SJSA1 (cell line): ENCODE measurements around the gene CNTNAP2. TPM values are rescaled to one million over a fixed set of nuclear protein-coding genes. Genes with fewer than 3 reads are reported as not detected.

Source experiments
- DNase-seq, 2 experiments: peaks; one replicate each; pipeline ENCODE4 v3.0.0-alpha.2; 2015 to 2020; ENCODE audit warnings: low spot score in 2 of 2, low read depth in 1 of 2
- H3K27ac ChIP-seq: fragments of 250-450 bp; sonication (Bioruptor Pico); 2 replicates; pipeline ENCODE4 v1.5.1; 2020; ENCODE audit warnings: mild to moderate bottlenecking, moderate library complexity
- H3K27me3 ChIP-seq: fragments of 250-450 bp; sonication (Bioruptor Pico); replicated peaks from 2 replicates; pipeline ENCODE4 v1.5.1; 2020; ENCODE audit warnings: mild to moderate bottlenecking, moderate library complexity
- H3K36me3 ChIP-seq: fragments of 250-450 bp; sonication (Bioruptor Pico); 2 replicates; pipeline ENCODE4 v1.5.1; 2020; ENCODE audit warnings: mild to moderate bottlenecking
- H3K4me1 ChIP-seq: fragments of 250-450 bp; sonication (Bioruptor Pico); replicated peaks from 2 replicates; pipeline ENCODE4 v1.6.1; 2021; ENCODE audit warnings: mild to moderate bottlenecking
- H3K4me3 ChIP-seq: fragments of 250-450 bp; sonication (Bioruptor Pico); 2 replicates; pipeline ENCODE4 v1.5.1; 2020; ENCODE audit warnings: mild to moderate bottlenecking
- H3K9me3 ChIP-seq: fragments of 250-450 bp; sonication (Bioruptor Pico); replicated peaks from 2 replicates; pipeline ENCODE4 v1.5.1; 2020; ENCODE audit warnings: mild to moderate bottlenecking
- total RNA-seq: library from RNA; depleted of rRNA; stranded (reverse); fragments of >200 nt; shearing (Covaris generic); gene quantifications from 2 replicates; pipeline ENCODE4 v1.2.3, GENCODE V29; 2014

Gene CNTNAP2
- total RNA-seq, 1 experiment from 2014 or later, result 0.29 TPM

DNA sequence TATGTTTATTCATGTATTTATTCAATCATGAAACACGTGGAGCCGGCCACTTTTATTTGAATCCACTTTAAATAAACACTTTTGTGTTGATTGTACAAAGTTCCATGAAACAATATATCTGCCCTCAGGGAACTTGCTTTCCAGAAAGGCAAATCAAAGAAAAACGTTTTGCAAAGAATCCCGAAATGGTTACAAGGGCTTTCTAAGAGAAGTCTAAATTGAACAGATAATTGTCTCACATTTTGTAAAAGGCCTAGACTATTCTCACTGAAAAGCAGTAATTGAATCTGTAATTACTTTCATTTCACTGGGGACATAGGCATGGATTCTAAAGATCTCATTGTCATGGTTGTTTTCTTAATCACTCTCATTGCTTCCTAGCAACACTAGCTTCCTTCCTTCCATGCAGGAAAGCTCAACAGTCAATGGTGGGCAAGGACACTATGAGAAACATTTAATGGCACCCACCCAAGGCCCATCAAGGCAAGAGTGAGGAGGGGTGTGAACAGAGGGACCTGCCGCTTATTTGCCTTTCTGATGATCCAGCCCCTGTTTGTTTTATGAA, 1851.5 kb downstream of the CNTNAP2 start:
- Histone ChIP-seq H3K4me1 (no peaks in the 10 kb centered on the region), H3K27ac (no peak overlapping the region), H3K9me3 (no peaks in the 10 kb centered on the region), H3K4me3 (no peak overlapping the region), H3K36me3 (no peaks in the 10 kb centered on the region), H3K27me3 (no peaks in the 10 kb centered on the region)
- no peak for DNase-seq

DNA sequence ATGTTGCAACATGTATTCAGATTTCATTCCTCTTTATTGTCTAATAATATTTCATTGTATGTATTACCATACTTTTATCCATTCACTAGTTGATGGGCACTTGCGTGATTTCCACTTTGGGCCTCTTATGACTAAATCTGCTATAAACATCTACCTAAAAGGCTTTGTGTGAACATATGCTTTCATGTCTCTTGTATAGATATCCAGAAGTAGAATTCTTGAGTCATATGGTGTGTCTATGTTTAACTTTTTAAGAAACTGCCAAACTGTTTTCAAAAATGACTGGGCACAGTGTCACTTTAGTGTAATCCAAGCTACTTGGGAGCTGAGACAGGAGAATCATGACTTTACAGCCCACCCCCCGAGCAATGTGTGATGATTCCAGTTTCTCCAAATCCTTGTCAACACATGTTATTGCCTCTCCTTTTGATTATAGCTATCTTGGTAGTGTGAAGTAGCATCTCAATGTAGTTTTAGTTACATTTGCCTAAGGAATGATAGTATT, 1855.1 kb downstream of the CNTNAP2 start:
- Histone ChIP-seq H3K4me1 (no peaks in the 10 kb centered on the region), H3K4me3 (no peak overlapping the region), H3K27me3 (no peaks in the 10 kb centered on the region), H3K27ac (no peak overlapping the region), H3K36me3 (no peaks in the 10 kb centered on the region), H3K9me3 (no peaks in the 10 kb centered on the region)
- no peak for DNase-seq

DNA sequence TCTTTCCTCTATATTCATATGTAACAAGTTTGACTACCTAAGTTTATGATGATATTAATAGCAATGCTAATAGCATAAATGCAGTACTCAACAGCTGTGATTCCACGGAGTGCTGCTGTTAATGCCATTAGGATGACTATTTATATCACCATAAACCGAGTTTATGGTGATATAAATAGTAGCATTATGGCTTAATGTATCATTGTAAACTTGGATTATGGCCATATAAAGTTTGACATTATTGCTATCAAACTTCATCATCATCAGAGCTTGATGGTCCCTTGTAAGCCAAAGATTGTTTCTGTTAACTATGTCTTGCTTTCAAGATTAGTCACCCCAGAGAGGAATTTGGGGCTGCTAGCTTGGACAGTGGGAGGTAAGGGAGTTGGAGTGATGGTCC, 1861.6 kb downstream of the CNTNAP2 start:
- no peaks in the 10 kb centered on the region for H3K9me3 ChIP-seq
- H3K4me1 ChIP-seq, result no peaks in the 10 kb centered on the region
- H3K36me3 ChIP-seq, result no peaks in the 10 kb centered on the region
- H3K27me3 ChIP-seq, result no peaks in the 10 kb centered on the region
- no peak for DNase-seq
- no peak overlapping the region for H3K4me3 ChIP-seq
- no peak overlapping the region for H3K27ac ChIP-seq

DNA sequence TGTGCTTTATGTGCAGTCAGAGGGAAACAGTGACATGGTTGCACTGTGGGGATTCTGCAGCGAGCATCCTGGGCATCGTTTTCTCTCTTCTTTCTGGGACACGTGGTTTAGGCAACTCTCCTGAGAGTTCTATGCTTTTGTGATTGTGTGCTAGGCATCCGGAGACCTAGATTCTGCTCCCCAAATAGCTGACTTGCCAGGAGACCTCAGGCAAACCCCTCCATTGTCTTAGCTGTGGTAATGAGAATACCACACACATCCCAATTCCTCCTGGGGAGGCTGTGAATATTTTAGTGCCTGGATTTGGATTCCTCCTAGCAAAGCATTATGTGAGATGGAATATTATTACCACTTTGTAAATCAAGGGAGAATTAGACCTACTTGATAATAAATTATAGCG, 1862.0 kb downstream of the CNTNAP2 start:
- no peak for DNase-seq
- H3K27me3 ChIP-seq, result no peaks in the 10 kb centered on the region
- H3K36me3 ChIP-seq, result no peaks in the 10 kb centered on the region
- no peak overlapping the region for H3K27ac ChIP-seq
- no peaks in the 10 kb centered on the region for H3K4me1 ChIP-seq
- no peaks in the 10 kb centered on the region for H3K9me3 ChIP-seq
- H3K4me3 ChIP-seq, result no peak overlapping the region

DNA sequence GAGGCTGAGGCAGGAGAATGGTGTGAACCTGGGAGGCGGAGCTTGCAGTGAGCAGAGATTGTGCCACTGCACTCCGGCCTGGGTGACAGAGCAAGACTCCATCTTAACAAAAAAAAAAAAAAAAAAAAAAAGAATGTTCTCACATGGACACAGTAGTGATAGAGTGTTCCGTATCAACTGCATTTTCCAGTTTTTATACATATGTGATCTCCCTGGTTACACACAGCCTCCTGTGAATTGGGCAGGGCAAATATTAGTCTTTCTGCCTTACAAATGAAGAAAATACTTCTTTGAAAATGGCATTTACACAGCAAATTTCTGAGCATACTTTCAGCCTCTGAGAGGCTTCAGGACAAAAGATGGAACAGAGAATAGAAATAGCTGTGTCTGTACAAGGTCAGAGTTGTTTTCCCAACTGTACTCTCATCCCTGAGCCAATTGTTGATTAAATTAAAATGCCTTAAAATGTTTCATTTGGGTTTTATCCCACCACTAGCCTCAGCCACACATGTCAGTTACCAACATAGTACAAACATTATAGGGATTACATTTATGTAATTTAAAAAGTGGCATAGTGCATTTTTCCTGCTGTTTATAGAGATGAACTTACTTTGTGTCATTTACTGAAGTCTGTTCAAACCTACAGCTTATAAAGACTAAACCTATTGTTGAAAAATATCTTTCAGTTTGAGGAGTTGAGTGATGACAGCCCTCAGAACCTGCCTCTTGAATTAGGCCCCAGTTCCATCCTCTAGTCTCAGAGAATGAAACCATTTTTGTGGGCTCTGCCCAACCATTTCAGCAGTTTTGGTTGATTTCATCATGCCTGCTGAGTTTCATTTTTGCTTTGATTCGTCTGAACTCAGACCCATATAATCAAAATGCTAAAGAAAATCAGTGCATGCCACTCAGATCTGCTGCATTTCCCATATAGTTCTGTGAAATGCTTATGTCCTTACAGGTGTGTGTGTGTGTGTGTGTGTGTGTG, 1864.5 kb downstream of the CNTNAP2 start:
- H3K4me3 ChIP-seq, result no peak overlapping the region
- H3K27ac ChIP-seq, result no peak overlapping the region
- no peaks in the 10 kb centered on the region for H3K36me3 ChIP-seq
- no peaks in the 10 kb centered on the region for H3K4me1 ChIP-seq
- no peaks in the 10 kb centered on the region for H3K27me3 ChIP-seq
- no peaks in the 10 kb centered on the region for H3K9me3 ChIP-seq
- DNase-seq, result no peak

DNA sequence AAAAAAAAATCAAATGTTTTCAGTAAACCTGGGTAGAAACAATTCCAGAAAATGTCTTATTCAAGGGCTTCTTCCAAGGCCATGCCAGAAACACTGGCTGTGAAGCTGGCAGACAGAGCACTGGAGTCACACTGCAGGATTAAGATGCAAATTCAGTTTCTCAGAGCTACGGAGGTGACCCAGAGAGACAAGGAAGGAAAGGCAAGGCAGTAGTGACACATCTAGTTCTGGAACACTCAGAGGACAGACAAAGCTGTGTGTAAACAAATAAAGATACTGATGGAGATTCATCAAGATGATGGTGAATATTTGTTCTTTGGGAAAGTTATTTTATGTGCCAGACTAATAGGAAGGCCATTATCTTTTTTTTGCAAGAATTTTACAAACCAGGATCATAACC, 1865.7 kb downstream of the CNTNAP2 start:
- Histone ChIP-seq H3K9me3 (no peaks in the 10 kb centered on the region), H3K27me3 (no peaks in the 10 kb centered on the region), H3K4me1 (no peaks in the 10 kb centered on the region), H3K4me3 (no peak overlapping the region), H3K27ac (no peak overlapping the region), H3K36me3 (no peaks in the 10 kb centered on the region)
- DNase-seq, result no peak

DNA sequence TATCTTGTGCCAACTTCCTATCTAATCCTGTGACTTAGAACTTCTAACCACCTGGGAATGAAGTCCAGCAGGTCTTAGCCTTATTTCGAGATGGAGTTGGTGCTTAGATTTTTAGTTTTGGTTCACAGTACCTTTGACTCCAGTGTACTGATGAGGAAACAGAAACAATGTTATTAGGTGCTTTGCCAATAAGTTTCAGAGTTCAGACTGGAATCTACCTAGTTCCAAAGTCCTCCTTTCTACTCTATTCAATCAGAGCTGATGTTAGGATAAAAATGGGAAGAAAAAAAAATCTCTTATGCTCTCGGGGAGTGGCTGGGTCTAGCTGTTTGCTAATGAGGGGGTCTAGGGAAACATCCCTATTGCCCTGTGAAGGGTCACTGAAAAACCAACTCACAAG, 1867.7 kb downstream of the CNTNAP2 start:
- H3K4me1 ChIP-seq, result no peaks in the 10 kb centered on the region
- DNase-seq, result no peak
- H3K4me3 ChIP-seq, result no peak overlapping the region
- no peaks in the 10 kb centered on the region for H3K27me3 ChIP-seq
- H3K27ac ChIP-seq, result no peak overlapping the region
- no peaks in the 10 kb centered on the region for H3K36me3 ChIP-seq
- H3K9me3 ChIP-seq, result no peaks in the 10 kb centered on the region

DNA sequence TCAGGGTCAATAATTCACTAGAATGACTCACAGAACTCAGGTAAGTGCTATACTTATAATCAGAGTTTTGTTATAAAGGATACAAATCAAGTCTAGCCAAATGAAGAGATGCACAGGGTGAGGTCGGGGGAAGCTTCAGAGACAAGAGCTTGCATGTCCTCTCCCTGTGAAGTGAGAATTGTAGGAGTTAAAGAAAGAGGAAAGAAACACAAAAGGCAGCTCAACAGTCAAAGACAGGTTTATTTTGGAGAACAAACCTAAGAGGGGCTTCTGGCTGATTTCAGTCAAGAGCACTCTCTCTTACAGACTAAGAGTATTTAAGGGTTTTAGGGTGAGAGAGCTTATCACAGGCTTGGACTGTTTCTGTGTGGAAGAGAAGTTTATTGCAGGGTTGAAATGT, 1873.5 kb downstream of the CNTNAP2 start:
- no peaks in the 10 kb centered on the region; the same call in 1 of the 2 replicates for H3K9me3 ChIP-seq
- no peaks in the 10 kb centered on the region for H3K4me1 ChIP-seq
- no peak overlapping the region for H3K4me3 ChIP-seq
- no peak overlapping the region for H3K27ac ChIP-seq
- no peaks in the 10 kb centered on the region for H3K36me3 ChIP-seq
- DNase-seq, result no peak
- H3K27me3 ChIP-seq, result no peaks in the 10 kb centered on the region

DNA sequence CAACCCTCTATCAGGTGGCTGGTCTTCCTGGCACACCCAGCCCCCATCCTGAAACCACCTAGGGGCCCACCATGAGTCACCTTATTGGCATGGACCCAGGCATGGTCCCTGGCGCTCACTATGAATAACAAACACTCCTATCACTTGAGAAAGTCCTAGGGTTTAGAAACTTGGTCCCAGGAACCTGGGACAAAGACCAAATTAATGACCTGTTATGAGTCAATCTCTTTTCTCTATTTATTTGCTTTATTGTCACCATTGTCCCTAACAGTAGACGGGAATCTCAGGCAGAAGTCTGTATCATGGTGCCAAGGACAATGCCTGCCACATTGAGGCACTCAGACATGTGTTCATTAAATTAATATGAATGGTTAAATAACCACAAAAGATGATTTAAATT, 1874.3 kb downstream of the CNTNAP2 start:
- DNase-seq, result no peak
- Histone ChIP-seq H3K27ac (no peak overlapping the region), H3K36me3 (no peaks in the 10 kb centered on the region)

DNA sequence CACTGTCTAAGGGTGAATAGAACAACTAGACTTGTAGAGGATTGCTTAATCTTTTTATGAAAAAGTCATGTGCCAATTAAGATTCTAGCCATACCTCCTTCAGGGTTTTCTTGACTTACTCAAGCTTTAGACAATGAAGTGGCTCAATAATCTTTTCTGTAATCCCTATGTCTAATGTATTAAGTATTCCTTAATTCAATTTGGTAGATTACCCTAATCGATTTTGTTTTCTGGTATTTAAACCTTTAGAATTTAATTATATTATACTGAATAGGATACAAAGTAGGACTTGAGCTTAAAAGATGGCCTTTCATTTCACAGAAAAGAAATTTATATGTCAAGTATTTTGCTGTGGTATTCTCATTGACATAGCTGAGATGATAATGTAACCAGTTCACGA, 1876.1 kb downstream of the CNTNAP2 start:
- DNase-seq, result no peak
- Histone ChIP-seq H3K36me3 (no peaks in the 10 kb centered on the region), H3K27ac (no peak overlapping the region), H3K4me1 (no peaks in the 10 kb centered on the region), H3K27me3 (no peaks in the 10 kb centered on the region), H3K9me3 (no peaks in the 10 kb centered on the region; the same call in 1 of the 2 replicates), H3K4me3 (no peak overlapping the region)

More for the DNA sequence above, 1874.3 kb downstream of the CNTNAP2 start:
- Histone ChIP-seq H3K9me3 (no peaks in the 10 kb centered on the region; the same call in 1 of the 2 replicates), H3K27me3 (no peaks in the 10 kb centered on the region), H3K4me3 (no peak overlapping the region), H3K4me1 (no peaks in the 10 kb centered on the region)

DNA sequence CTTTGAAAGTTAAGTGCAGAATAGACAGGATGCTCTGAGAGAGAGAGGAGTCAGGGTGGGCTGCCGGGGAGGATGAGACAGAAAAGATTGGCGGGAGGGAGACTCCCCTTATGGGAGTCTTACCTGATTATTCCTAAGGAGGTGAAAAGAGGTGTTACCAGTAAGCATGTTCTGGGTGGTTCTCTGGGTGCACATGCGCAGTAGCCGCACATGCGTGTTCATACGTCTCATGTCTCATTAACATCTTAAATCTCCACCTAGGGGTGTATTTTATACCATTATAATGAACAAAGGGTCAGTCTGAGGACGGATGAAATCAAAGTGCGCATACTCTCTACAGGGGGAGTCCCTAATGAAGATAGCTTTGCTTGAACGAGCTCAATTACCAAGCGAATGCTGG, 1881.0 kb downstream of the CNTNAP2 start:
- H3K27me3 ChIP-seq, result no peaks in the 10 kb centered on the region
- no peak overlapping the region for H3K4me3 ChIP-seq
- H3K36me3 ChIP-seq, result no peaks in the 10 kb centered on the region
- no peak for DNase-seq
- H3K4me1 ChIP-seq, result no peaks in the 10 kb centered on the region
- no peak overlapping the region for H3K27ac ChIP-seq
- H3K9me3 ChIP-seq, result no peaks in the 10 kb centered on the region

DNA sequence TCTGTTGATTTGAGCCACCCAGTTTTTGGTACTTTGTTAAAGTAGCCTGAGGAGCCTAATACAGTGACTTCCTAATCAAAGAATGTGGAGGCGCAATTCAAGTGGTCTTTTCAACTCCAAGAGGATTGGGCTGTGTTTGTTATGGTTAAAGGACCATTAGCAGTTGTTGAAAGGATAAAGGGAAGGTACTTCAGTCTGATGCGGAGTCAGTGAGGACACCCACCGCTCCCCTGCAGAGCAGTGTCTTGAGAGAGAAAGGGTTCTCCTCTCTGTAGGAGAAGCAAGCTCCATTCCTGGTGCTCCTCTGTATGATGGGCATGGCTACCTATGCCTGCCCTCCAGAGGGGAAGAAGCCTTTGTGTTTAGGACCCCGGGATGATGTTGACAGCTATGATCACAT, 1883.4 kb downstream of the CNTNAP2 start:
- Histone ChIP-seq H3K27ac (no peak overlapping the region), H3K36me3 (no peaks in the 10 kb centered on the region), H3K9me3 (no peaks in the 10 kb centered on the region), H3K27me3 (no peaks in the 10 kb centered on the region), H3K4me3 (no peak overlapping the region), H3K4me1 (no peaks in the 10 kb centered on the region)
- no peak for DNase-seq

DNA sequence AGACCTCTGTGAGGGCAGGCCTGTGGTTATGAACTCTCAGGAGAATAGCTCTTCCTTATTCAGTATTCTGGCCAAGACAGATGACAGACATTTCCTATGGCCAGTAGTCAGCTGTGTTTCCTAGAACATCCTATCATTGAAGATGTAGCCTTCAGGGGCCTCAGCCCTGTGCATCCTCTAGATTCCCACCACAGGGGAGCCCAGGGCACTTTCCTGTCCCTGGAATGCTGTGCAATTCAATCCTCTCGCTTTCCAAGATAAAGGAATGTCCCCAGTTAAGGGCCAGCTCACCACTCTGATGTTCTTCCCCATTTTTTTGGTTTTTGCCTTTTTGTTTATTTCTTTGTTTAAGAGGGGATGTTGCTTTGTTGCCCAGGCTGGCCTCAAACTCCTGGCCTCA, 1895.2 kb downstream of the CNTNAP2 start:
- DNase-seq, result no peak
- H3K27me3 ChIP-seq, result no peaks in the 10 kb centered on the region
- H3K4me1 ChIP-seq, result no peaks in the 10 kb centered on the region
- no peak overlapping the region for H3K27ac ChIP-seq
- H3K9me3 ChIP-seq, result no peaks in the 10 kb centered on the region; the same call in 1 of the 2 replicates
- no peak overlapping the region for H3K4me3 ChIP-seq
- H3K36me3 ChIP-seq, result no peaks in the 10 kb centered on the region

DNA sequence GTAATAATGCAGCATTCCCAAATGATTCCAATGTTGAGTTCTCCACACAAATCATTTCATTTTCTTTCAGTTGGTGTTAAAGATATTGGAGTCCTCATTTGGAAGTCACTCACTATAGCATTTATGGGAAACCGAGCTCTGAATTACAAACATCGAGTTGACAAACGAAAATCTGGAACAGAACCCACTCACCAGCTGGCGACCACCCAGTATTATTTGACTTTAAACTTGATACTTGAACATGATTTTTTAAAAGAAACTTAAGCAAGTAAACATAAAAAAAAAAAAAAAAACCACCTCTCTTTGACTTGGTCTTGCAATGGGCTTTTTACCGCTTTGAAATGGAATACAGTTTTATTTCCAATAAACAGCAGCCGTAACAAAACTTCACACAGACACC, 1897.4 kb downstream of the CNTNAP2 start:
- no peaks in the 10 kb centered on the region for H3K27me3 ChIP-seq
- H3K4me1 ChIP-seq, result no peaks in the 10 kb centered on the region
- no peak overlapping the region for H3K27ac ChIP-seq
- no peaks in the 10 kb centered on the region for H3K36me3 ChIP-seq
- H3K9me3 ChIP-seq, result 0 out of 2 replicates have a peak, but pooled peaks cover 2% of the 10 kb centered on the region
- DNase-seq, result no peak
- no peak overlapping the region for H3K4me3 ChIP-seq
